Measurements from ENCODE around the gene HPGDS. TPM values are rescaled to one million over a fixed set of nuclear protein-coding genes. Genes with fewer than 3 reads are reported as not detected.

Gene HPGDS
- total RNA-seq, 1 experiment from 2014 or later = not detected

DNA sequence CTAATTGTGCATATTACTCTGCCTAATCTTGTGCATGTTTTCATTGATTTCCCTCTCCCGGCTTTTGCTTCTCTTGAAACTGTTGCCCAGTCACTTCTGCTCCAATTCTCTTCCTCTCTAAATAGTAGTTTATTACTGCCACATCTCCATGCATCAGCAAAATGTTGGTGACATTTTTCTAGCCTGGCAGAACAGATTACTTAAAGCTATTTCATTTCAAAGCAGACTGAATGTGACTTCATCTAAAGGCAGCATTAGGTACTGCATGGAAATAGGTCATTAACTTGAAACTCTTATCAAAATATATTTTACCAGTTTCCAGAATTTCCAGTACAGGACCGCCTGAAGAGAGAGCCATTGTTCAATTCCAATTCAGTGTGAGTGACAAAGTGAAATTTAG is 52.4 kb downstream of the HPGDS start:
- in situ Hi-C loops (cut with HindIII; ENCODE audit: low pct_unique_long_range_greater_than_20kb, low sequenced_read_pairs) = no loop called here
- DNase-seq (ENCODE audit: low read depth) = no peak

DNA sequence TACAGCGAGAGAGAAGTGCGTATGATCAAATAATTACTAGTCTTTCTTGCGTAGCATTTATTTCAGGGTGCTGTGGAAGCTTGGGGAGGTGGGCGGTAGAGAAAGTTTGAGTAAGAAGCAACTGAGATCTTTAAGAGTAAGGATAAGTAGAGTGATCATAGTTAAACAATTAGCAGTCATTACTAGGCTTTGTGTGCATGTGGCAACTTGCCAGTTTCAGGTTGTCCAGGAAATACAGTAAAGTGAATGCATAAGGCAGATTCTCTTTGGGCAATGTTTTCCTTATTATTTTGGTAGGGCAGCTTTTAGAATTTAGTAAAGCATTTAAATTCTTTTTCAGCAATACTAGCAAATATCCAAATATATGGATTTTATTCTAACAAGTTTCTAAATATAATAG is 57.0 kb downstream of the HPGDS start:
- in situ Hi-C loops (cut with HindIII; ENCODE audit: low pct_unique_long_range_greater_than_20kb, low sequenced_read_pairs) = no loop called here
- DNase-seq (ENCODE audit: low read depth) = no peak

DNA sequence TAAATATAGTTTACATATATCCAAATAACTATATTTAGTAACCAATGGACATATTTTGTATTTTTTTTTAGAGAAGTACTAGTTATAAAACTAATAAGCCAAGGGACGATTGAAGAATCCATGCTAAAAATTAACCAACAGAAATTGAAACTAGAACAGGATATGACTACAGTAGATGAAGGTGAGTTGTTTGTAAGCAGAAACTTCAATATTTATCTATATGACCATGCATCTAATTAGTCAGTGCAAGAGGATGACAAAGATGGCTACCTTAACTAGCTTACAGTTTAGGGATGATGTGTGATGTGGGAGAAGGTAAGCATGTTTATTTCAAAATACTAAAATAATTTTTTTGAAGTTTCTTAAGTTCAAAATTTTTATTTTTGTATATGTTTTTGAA is 57.7 kb downstream of the HPGDS start:
- no peak for DNase-seq (ENCODE audit: low read depth)
- in situ Hi-C loops (cut with HindIII; ENCODE audit: low pct_unique_long_range_greater_than_20kb, low sequenced_read_pairs) = no loop called here

DNA sequence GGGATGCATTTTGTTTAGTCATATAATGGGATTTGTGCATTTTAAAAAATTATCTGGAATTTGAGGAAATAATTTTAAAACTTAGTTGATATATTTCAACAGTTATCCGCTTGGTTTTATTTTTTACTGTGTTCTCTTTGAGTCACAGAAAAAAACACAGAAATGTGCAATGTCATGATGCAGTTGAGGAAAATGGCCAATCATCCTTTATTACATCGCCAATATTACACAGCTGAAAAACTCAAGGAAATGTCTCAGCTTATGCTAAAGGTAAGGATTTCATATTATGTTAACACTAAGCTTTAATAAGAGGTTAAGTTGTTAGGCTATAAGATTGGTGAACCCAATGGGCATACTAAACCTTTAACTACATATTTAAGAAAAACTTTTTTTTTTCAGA is 63.9 kb downstream of the HPGDS start:
- in situ Hi-C loops (cut with HindIII; ENCODE audit: low pct_unique_long_range_greater_than_20kb, low sequenced_read_pairs) = no loop called here
- peak; percentile 12 for DNase-seq (ENCODE audit: low read depth)

DNA sequence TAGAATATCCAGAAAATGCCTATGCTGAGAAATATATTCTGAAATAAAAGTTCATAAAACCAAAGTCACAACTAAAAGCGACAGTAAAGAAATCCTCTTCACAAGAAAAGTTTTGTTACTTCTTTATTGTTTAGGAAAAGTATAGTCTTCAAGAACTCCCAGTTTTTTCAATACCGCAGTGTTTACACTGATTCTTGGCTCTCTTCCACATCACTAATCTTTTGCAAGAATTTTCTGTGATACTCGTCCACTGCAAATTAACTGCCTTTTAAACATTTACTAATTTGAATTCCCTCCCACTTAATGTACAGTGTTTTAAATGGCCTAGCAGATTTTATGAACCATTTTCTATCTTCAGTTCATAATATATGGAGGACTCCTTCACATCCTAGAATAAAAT is 65.1 kb downstream of the HPGDS start:
- DNase-seq (ENCODE audit: low read depth) = no peak
- in situ Hi-C loops (cut with HindIII; ENCODE audit: low pct_unique_long_range_greater_than_20kb, low sequenced_read_pairs) = no loop called here

DNA sequence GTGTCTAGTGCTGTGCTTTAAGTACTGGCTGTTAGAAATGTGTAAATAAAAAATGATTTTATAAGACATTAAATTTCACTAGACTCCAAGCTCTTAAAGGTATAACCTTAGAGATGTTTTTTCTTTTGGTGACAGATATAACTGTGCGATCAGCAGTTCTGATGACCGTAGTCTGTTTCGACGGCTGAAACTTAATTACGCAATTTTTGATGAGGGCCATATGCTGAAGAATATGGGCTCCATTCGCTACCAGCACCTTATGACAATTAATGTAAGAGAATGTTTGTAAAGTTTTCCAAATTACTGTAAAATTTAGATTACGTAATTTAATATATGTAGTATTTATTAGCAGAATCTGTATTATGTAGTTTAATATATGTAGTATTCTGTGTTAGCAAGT is 66.4 kb downstream of the HPGDS start:
- in situ Hi-C loops (cut with HindIII; ENCODE audit: low pct_unique_long_range_greater_than_20kb, low sequenced_read_pairs) = no loop called here
- no peak for DNase-seq (ENCODE audit: low read depth)

DNA sequence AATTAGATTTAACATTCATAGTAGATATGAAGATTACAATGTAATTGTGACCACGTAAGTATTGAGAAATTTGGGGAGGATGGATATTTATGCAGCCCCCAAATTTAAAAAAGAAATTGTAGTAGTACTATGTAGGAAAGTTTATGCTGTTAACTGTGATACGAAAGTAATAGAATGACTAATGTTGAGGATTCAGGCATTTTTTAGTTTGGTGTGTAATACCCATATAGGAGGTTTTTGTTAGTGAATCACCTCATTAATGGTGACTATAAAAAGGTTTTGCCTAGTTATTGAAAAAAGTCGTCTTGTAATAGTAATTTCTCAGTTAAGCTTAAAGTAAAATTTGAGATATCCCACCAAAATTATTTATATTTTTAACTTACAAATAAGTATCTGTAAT is 67.7 kb downstream of the HPGDS start:
- no peak for DNase-seq (ENCODE audit: low read depth)
- in situ Hi-C loops (cut with HindIII; ENCODE audit: low pct_unique_long_range_greater_than_20kb, low sequenced_read_pairs) = no loop called here

DNA sequence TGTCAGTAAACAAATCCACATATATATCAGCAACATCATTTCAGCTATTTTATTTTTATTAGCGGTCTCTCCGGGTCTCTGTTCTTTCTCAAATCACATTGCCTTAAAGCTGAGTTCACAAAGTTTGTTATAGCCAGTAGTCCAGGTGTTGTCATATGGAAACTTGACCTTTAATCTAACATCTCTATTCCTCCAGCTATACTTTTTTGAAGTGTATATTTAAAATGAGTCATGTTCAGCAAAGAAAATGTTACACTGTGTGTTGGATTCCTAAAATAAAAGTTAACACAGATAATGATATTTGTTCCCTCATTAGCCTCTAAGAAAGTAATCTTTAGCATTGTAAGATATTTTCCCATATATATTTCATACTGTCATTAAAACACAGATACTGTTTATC is 71.4 kb downstream of the HPGDS start:
- in situ Hi-C loops (cut with HindIII; ENCODE audit: low pct_unique_long_range_greater_than_20kb, low sequenced_read_pairs) = no loop called here
- DNase-seq (ENCODE audit: low read depth) = no peak

DNA sequence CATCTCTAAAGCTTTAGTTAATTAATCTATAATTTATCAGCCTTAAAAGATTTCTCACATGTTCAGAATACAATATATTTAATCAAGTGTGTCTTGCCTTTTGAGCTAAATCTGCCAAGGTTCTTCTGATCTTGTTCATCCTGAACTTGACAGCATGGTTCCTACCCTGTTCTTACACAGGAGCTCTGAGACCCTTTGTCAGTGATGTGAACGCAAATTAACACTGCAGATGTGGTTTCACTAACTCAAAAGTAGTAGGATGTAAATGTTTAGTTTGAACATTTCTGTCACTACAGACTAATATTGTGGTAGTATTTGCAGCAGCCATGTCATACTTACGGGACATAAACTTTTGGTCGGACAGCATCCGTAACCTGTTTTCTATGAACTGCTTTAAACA is 75.6 kb downstream of the HPGDS start:
- no peak for DNase-seq (ENCODE audit: low read depth)

DNA sequence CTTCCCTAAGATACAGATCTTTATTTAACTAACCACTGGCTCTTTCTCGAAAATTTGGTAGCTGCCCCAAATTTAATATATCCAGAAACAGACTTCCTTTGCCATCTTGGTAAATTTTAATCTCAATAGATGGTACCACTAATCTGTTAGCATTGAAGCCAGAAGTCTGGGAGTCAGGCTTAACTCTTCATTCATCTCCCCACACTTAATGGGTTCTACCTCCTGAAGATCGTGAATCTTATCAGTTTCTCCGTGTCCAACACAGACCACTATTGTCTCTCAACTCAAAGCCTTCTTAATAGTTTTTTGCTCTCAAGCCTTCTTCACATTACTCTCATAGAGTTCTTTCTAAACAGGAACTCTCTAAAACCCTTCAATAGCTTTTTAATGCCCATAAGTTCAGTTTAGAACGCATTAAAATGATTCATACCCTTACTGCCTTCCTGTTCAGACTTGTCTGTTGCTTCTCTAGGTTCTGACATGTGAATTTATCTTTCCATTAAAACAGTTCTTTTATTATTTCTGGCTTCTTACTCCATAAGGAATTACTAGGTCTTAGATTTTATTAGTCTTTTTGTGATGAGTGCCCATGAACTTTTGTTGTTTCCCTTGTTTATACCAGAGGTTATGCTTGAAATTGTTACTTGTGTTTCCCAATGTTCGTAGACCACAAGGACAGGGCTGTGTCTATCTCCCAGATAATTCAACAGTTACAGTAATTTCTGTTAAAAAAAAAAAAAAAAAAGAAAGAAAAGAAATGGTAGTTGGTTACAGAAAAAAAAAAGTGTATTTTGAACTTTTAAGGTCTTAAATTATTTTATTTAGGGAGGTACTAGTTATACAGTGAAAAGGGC is 80.2 kb downstream of the HPGDS start:
- in situ Hi-C loops (cut with HindIII; ENCODE audit: low pct_unique_long_range_greater_than_20kb, low sequenced_read_pairs) = no loop called here
- DNase-seq (ENCODE audit: low read depth) = no peak

More for the DNA sequence above, 75.6 kb downstream of the HPGDS start:
- in situ Hi-C loops (cut with HindIII; ENCODE audit: low pct_unique_long_range_greater_than_20kb, low sequenced_read_pairs) = no loop called here

DNA sequence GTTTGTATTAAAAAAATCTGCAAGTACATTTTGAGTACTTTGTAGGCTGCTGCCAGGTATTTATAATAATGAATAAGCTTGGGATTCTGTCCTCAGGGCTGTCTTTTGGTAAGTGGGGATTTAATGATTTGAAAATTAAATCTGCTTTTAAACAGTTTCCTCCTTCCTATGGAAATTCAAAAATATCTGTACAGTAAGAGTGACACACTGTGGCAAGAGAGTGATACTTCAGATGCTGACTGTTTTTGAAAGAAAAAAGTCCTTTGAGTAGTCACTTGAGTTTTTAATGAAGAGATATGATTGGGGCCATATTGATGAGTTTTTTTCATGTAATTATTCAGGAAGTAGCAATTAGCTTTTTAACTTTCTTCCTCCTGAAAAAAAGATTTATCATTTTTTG is 85.8 kb downstream of the HPGDS start:
- in situ Hi-C loops (cut with HindIII; ENCODE audit: low pct_unique_long_range_greater_than_20kb, low sequenced_read_pairs) = no loop called here
- no peak for DNase-seq (ENCODE audit: low read depth)

DNA sequence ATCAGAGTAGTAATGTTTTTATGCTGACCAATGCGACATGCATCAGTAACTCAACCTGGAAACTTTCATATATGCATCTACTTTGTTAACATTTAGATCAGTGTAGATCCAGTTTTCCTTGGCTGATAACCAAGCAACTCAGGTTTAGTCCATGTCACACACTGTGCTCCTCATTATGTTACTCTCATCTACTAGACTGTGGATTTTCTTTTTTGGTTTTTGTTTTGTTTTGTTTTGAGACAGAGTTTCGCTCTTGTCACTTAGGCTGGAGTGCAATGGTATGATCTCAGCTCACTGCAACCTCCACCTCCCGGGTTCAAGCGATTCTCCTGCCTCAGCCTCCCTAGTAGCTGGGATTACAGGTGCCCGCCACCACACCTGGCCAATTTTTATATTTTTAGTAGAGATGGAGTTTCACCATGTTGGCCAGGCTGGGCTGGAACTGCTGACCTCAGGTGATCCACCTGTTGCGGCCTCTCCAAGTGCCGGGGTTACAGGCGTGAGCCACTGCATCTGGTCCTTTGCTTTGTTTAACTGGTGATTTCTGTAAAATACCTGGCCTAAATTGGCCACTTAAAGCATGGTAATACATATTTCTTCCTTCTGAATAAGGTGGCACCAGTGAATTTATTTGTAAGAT is 86.4 kb downstream of the HPGDS start:
- in situ Hi-C loops (cut with HindIII; ENCODE audit: low pct_unique_long_range_greater_than_20kb, low sequenced_read_pairs) = no loop called here
- DNase-seq (ENCODE audit: low read depth) = no peak

DNA sequence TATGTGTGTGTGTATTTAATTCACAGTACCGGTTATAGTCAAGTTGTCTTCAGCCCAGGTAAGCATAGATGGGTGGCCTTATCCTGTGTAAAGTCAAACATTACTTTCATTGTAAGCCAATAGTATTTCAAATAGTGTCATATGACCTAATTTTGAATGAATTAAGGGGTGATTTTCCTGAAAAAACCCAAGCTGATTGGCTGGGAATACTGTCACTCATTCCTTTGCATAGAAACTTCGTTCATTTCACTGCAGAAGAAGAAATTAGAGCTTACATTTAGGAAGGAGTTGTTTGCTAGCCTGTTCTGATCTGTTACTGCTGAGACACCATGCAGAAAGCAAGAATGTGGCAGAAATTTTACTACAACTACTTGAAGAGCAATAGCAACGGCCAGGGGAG is 89.6 kb downstream of the HPGDS start:
- in situ Hi-C loops (cut with HindIII; ENCODE audit: low pct_unique_long_range_greater_than_20kb, low sequenced_read_pairs) = no loop called here
- no peak for DNase-seq (ENCODE audit: low read depth)

DNA sequence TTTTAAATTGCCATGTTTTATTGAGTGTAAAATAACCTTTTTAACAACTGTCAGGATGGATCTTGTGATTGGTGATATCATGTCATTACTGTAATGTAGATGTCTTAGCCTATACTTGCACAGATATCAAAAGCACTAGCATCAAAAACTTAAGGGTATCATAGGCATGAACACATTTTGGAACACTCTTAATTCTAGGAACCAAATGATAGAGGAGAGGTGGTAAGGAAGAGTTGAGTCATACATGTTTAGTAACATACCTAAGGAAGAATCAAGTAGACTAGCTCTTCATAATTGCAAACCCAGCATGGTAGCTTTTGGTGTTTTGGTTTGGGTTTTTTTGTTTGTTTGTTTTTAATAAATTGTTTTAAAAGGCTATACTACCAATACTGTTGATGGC is 91.5 kb downstream of the HPGDS start:
- no peak for DNase-seq (ENCODE audit: low read depth)
- in situ Hi-C loops (cut with HindIII; ENCODE audit: low pct_unique_long_range_greater_than_20kb, low sequenced_read_pairs) = no loop called here

Other genes starting within 250 kb of the HPGDS start
- 9.6 and 11.1 TPM in 2 replicates for gene SMARCAD1, start 135.0 kb downstream of the HPGDS start, total RNA-seq (2014; rRNA removed; shearing (Covaris generic); ENCODE audit: low replicate concordance)
- 31.7 and 35.2 TPM in 2 replicates for gene PDLIM5, start 109.1 kb upstream of the HPGDS start, total RNA-seq (2014; rRNA removed; shearing (Covaris generic); ENCODE audit: low replicate concordance)

All from Caki2 (cell line).